ENCODE data around the gene HERC2. TPM values are rescaled to one million over a fixed set of nuclear protein-coding genes. Genes with fewer than 3 reads are reported as not detected.
"Not testable (repeated sequence)": the region's sequence is repeated elsewhere in the genome, so short reads cannot be mapped to it uniquely, and the experiment has no call there.

Gene HERC2
- total RNA-seq, 1 donor from 2014 or later = 111 TPM

DNA sequence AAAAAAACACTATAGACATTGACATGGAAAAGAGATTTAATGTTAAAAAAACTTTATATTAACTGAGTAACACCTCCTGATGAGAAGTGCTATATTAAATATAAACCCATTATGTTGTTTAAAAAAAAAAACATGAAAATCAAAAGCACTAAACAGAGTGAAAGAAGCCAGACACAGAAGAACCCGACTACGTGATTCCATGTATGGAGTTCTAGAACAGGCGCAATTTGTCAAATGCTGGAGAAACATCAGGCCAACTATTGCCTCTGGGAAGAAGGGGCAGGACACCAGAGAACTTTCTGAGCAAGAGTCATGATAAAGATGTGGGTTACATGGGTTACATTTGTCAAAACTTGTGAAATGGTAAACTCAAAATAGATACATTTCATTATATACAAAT lies 24.5 kb downstream of the HERC2 start:
- not testable (repeated sequence) for H3K27ac Mint-ChIP-seq (ENCODE audit: unreplicated experiment); DNase-seq

DNA sequence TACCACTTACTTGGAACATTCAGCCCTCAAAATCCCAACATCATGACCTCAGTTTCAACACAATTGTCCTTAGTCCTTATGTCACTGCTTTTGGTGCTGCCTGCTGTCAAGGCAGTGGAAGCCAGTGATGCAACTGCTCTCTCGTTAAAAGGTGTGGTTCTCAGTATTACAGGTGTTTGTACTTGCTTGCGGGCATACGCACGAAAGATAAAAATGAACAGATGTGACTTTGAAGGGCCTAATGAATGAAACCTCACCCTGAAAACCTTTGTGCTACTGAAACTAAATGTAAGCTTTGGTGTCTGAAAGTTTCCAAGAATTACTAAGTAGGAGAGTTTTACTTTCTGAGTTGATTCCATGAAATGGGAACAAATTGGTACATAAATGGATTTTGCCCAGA lies 25.2 kb downstream of the HERC2 start:
- H3K4me1 Mint-ChIP-seq (ENCODE audit: low read depth, unreplicated experiment) = peaks cover 13% of the 10 kb centered on the region
- not testable (repeated sequence) for H3K4me3 Mint-ChIP-seq (ENCODE audit: unreplicated experiment); H3K36me3 Mint-ChIP-seq (ENCODE audit: unreplicated experiment); H3K27ac Mint-ChIP-seq (ENCODE audit: unreplicated experiment); H3K27me3 Mint-ChIP-seq (ENCODE audit: unreplicated experiment); H3K9me3 Mint-ChIP-seq (ENCODE audit: unreplicated experiment); DNase-seq

More for the DNA sequence above, 24.5 kb downstream of the HERC2 start:
- H3K4me3 Mint-ChIP-seq (ENCODE audit: unreplicated experiment); H3K36me3 Mint-ChIP-seq (ENCODE audit: unreplicated experiment); H3K27me3 Mint-ChIP-seq (ENCODE audit: unreplicated experiment); H3K9me3 Mint-ChIP-seq (ENCODE audit: unreplicated experiment): not testable (repeated sequence)
- H3K4me1 Mint-ChIP-seq (ENCODE audit: low read depth, unreplicated experiment) = peaks cover 13% of the 10 kb centered on the region

DNA sequence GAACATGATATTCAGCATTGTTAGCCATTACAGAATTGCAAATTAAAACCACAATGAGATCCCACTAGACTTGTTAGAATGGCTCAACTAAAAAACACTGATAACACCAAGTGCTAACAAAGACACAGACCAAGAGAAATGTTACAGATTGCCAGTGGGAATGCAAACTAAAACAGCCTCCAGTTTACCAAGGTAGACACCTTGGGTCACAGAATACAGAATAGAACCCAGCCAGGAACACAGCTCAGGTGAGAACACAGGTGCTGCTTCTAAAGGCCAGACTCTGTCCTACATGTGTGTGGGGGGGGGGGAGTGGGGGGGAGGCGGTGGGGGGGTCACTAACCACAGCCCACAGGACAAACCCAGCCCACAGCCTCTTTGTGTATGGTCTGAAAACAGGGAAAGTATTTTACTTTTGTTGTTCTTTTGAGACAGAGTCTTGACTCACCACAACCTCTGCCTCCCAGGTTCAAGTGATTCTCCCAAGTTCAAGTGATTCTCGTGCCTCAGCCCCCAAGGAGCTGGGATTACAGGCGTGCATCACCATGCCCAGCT lies 26.9 kb downstream of the HERC2 start:
- H3K9me3 Mint-ChIP-seq (ENCODE audit: unreplicated experiment); DNase-seq; H3K27me3 Mint-ChIP-seq (ENCODE audit: unreplicated experiment); H3K36me3 Mint-ChIP-seq (ENCODE audit: unreplicated experiment); H3K4me3 Mint-ChIP-seq (ENCODE audit: unreplicated experiment): not testable (repeated sequence)
- Mint-ChIP-seq H3K4me1 (ENCODE audit: low read depth, unreplicated experiment) (peaks cover 15% of the 10 kb centered on the region), H3K27ac (ENCODE audit: unreplicated experiment) (peak overlapping the region; percentile 28)

DNA sequence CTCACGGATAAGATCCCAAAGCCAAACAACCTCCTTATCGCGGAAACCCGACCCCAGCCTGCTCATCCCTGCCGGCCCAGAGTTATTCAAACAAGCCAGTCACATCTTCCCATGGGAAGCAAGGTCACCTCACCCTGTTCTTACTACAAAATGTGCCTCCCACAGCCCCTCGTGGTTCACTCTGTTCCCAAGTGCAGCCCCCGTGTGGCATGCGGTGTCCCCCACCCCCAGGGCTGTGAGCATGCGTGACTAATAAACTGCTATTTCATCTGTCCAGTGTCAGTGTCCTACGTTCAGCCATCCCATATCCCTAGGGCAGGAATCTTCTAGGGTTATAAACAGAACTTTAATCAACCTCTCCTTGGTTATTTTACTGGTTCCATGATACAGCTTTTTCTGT lies 27.4 kb downstream of the HERC2 start:
- DNase-seq; H3K4me3 Mint-ChIP-seq (ENCODE audit: unreplicated experiment): not testable (repeated sequence)
- H3K27ac Mint-ChIP-seq (ENCODE audit: unreplicated experiment) = peak overlapping the region; percentile 28

DNA sequence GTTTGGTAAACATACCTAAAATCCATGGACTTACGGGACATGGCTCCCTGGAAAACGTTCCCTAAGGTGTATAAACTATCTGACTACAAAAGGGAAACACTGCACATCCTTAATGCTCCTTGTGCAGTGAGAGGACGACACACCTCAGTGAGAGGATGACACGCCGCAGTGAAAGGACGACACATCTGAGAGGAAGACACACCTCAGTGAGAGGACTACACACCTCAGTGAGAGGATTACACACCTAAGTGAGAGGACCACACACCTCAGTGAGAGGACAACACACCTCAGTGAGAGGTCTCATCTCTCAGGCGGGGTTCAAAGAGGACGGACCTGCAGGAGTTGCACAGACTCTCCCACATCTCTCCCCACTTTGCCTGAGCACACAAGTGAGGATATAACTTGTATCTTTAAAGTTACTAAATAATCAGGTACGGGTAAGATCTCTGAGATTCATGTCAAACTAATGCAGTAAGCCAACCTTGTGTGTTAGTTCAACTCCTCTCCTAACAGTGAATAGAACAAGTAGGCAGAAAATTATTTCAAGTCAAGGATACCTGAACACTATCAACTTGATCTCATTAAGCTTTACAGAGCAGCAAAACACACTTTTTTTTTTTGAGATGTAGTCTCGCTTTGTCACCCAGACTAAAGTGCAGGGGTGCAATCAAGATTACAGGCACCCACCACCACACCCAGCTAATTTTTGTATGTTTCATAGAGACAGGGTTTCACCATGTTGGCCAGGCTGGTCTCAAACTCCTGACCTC lies 32.1 kb downstream of the HERC2 start:
- H3K27me3 Mint-ChIP-seq (ENCODE audit: unreplicated experiment) = no peaks in the 10 kb centered on the region
- H3K4me3 Mint-ChIP-seq (ENCODE audit: unreplicated experiment) = no peak overlapping the region
- H3K4me1 Mint-ChIP-seq (ENCODE audit: low read depth, unreplicated experiment) = peaks cover 26% of the 10 kb centered on the region
- H3K9me3 Mint-ChIP-seq (ENCODE audit: unreplicated experiment) = no peaks in the 10 kb centered on the region
- peaks cover 13% of the 10 kb centered on the region for H3K36me3 Mint-ChIP-seq (ENCODE audit: unreplicated experiment)
- DNase-seq = no peak
- TF ChIP-seq, protein P1, sequence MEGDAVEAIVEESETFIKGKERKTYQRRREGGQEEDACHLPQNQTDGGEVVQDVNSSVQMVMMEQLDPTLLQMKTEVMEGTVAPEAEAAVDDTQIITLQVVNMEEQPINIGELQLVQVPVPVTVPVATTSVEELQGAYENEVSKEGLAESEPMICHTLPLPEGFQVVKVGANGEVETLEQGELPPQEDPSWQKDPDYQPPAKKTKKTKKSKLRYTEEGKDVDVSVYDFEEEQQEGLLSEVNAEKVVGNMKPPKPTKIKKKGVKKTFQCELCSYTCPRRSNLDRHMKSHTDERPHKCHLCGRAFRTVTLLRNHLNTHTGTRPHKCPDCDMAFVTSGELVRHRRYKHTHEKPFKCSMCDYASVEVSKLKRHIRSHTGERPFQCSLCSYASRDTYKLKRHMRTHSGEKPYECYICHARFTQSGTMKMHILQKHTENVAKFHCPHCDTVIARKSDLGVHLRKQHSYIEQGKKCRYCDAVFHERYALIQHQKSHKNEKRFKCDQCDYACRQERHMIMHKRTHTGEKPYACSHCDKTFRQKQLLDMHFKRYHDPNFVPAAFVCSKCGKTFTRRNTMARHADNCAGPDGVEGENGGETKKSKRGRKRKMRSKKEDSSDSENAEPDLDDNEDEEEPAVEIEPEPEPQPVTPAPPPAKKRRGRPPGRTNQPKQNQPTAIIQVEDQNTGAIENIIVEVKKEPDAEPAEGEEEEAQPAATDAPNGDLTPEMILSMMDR (IDR thresholded peaks at IDR 0.05; ENCODE audit: partially characterized antibody, unreplicated experiment) = no peak
- H3K27ac Mint-ChIP-seq (ENCODE audit: unreplicated experiment) = no peak overlapping the region

More for the DNA sequence above, 27.4 kb downstream of the HERC2 start:
- not testable (repeated sequence) for H3K36me3 Mint-ChIP-seq (ENCODE audit: unreplicated experiment); H3K9me3 Mint-ChIP-seq (ENCODE audit: unreplicated experiment); H3K27me3 Mint-ChIP-seq (ENCODE audit: unreplicated experiment)
- H3K4me1 Mint-ChIP-seq (ENCODE audit: low read depth, unreplicated experiment) = peaks cover 15% of the 10 kb centered on the region

DNA sequence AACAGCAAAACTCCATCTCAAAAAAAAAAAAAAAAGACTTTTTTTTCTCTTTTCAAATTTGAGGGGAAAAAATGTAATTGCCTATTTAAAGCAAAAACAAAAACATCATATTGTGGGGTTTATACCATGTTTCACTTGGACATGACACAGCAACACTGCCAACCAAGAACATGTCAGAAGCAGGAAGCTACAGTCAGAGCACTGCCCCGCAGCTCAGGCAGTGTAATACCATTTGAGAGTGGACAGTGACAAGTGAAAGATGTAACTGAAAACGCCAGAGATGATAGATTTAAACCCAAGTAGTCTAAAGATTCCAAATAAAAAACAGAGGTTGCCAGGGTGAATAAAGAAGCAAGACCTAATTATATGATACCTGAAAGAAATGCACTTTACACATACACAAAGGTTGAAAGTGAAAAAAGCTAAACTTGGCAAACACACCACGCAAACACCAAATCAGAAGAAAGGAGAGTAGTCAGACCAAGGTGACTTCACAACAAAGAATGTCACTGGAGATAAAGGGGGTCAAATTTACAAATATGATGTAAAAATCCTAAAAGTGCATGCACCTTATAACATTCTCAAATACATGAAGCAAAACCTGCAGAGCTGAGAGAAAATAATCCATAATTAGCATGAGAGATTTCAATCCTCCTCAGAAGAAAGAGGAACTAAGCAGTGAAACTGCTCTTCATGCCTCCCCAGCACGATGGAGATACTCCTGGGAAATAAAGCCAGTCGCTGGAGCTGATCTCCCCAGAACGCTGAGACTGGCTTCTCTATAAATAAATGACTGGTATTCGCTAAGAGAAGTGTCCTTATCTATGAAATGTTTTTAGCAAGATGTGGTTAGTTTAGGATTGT lies 32.9 kb downstream of the HERC2 start:
- not testable (repeated sequence) for H3K27ac Mint-ChIP-seq (ENCODE audit: unreplicated experiment)

DNA sequence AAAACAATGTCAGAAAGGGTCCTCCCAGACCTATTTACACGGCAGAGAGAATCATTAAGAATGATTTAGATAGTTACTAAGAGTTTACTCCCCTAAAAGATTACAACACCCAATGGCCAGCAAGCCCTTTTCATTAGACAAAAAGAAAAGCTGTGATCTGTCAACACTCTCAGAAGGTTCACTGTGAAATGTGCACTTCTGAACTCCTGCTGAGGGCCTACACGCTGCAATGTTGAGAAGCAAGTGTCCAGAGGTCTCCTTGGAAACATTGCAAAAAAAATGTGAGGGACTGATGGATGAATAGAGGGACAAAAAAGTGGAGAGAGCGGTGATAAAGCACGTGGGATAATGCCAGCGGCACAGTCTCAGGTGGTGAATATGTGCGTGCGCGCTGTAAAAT lies 35.3 kb downstream of the HERC2 start:
- H3K27me3 Mint-ChIP-seq (ENCODE audit: unreplicated experiment); H3K27ac Mint-ChIP-seq (ENCODE audit: unreplicated experiment); H3K9me3 Mint-ChIP-seq (ENCODE audit: unreplicated experiment); H3K4me3 Mint-ChIP-seq (ENCODE audit: unreplicated experiment); DNase-seq: not testable (repeated sequence)
- Mint-ChIP-seq H3K4me1 (ENCODE audit: low read depth, unreplicated experiment) (peaks cover 16% of the 10 kb centered on the region), H3K36me3 (ENCODE audit: unreplicated experiment) (peaks cover 27% of the 10 kb centered on the region)

More for the DNA sequence above, 32.9 kb downstream of the HERC2 start:
- DNase-seq; H3K4me3 Mint-ChIP-seq (ENCODE audit: unreplicated experiment); H3K9me3 Mint-ChIP-seq (ENCODE audit: unreplicated experiment); H3K27me3 Mint-ChIP-seq (ENCODE audit: unreplicated experiment): not testable (repeated sequence)
- H3K36me3 Mint-ChIP-seq (ENCODE audit: unreplicated experiment) = peaks cover 13% of the 10 kb centered on the region
- peaks cover 22% of the 10 kb centered on the region for H3K4me1 Mint-ChIP-seq (ENCODE audit: low read depth, unreplicated experiment)
